IMR-90 (cell line): ENCODE results near the gene TMED8. TPM values are rescaled to one million over a fixed set of nuclear protein-coding genes. Genes with fewer than 3 reads are reported as not detected.
A peak's percentile ranks its signal among the peaks of the same experiment; 100 is the strongest.

ENCODE experiments used
- ATAC-seq: fragments of 200-7000 bp; cut with Tn5 transposase; 2 replicates; pipeline ENCODE4 v1.9.1; 2020; ENCODE audit warnings: low read depth, mild to moderate bottlenecking, moderate library complexity
- BruUV-seq: library from RNA; stranded (reverse); fragments of 400-500 nt; replicated peaks from 2 replicates; lab custom pipeline; 2021; lab: Mats Ljungman, UMichigan
- CTCF ChIA-PET: fragments of 300-600 bp; formaldehyde crosslinking; extraction: SDS; loops from one replicate; lab custom pipeline; 2021; ENCODE audit warnings: antibody characterized with exemption; lab: Yijun Ruan, JAX
- POLR2A ChIA-PET: fragments of 300-600 bp; sonication (Branson Sonifier 250); formaldehyde crosslinking; loops from one replicate; lab custom pipeline; 2022; ENCODE audit warnings: antibody characterized with exemption; ENCODE audit not compliant: unreplicated experiment; lab: Charles Lee
- DNase-seq: peaks from one replicate; pipeline ENCODE4 v3.0.0; 2013
- H2AFZ ChIP-seq: replicated peaks from 2 replicates; pipeline ENCODE3; 2013; ENCODE audit warnings: low read length, mild to moderate bottlenecking; ENCODE audit not compliant: poor library complexity
- H2AK5ac ChIP-seq: 2 replicates; pipeline ENCODE4 v1.6.1; 2013; ENCODE audit warnings: low read depth, low read length, inconsistent platforms
- H2AK9ac ChIP-seq: replicated peaks from 2 replicates; pipeline ENCODE3; 2013; ENCODE audit warnings: mild to moderate bottlenecking, low read depth, low read length, moderate library complexity; ENCODE audit not compliant: poor library complexity
- H2BK120ac ChIP-seq: 2 replicates; pipeline ENCODE4 v1.6.1; 2013; ENCODE audit warnings: low read depth, low read length, inconsistent platforms
- H2BK15ac ChIP-seq: 3 replicates; pipeline ENCODE4 v1.6.1; 2013; ENCODE audit warnings: low read depth, low read length, inconsistent platforms
- H2BK20ac ChIP-seq: 2 replicates; pipeline ENCODE4 v1.6.1; 2013; ENCODE audit warnings: low read depth, mild to moderate bottlenecking, inconsistent platforms, low read length, moderate library complexity
- H2BK5ac ChIP-seq: 2 replicates; pipeline ENCODE4 v1.6.1; 2013; ENCODE audit warnings: mild to moderate bottlenecking, low read depth, low read length, inconsistent platforms; ENCODE audit not compliant: poor library complexity, severe bottlenecking
- H3K14ac ChIP-seq: replicated peaks from 2 replicates; pipeline ENCODE4 v1.6.1; 2013; ENCODE audit warnings: low read depth, low read length, inconsistent platforms
- H3K18ac ChIP-seq: 2 replicates; pipeline ENCODE4 v1.6.1; 2013; ENCODE audit warnings: low read depth, low read length, control low read depth
- H3K23ac ChIP-seq: 2 replicates; pipeline ENCODE4 v1.6.1; 2013; ENCODE audit warnings: low read depth, low read length, inconsistent platforms
- H3K27ac ChIP-seq: 2 replicates; pipeline ENCODE4 v1.5.1; 2013; ENCODE audit warnings: mild to moderate bottlenecking, control low read depth, low read length; ENCODE audit not compliant: insufficient read depth
- H3K27me3 ChIP-seq: 2 replicates; pipeline ENCODE4 v1.6.1; 2013; ENCODE audit warnings: low read length; ENCODE audit not compliant: control insufficient read depth, insufficient read depth
- H3K36me3 ChIP-seq: 2 replicates; pipeline ENCODE4 v1.6.1; 2013; ENCODE audit warnings: low read length, mixed read lengths; ENCODE audit not compliant: control insufficient read depth, insufficient read depth
- H3K4ac ChIP-seq: 2 replicates; pipeline ENCODE4 v1.6.1; 2013; ENCODE audit warnings: low read depth, low read length, inconsistent platforms
- H3K4me1 ChIP-seq: 2 replicates; pipeline ENCODE4 v1.6.1; 2013; ENCODE audit warnings: low read length, mixed read lengths; ENCODE audit not compliant: control insufficient read depth, insufficient read depth
- H3K4me2 ChIP-seq: 2 replicates; pipeline ENCODE4 v1.6.1; 2013; ENCODE audit warnings: low read depth, mild to moderate bottlenecking, control low read depth, low read length, moderate library complexity
- H3K4me3 ChIP-seq: 2 replicates; pipeline ENCODE4 v1.5.1; 2013; ENCODE audit warnings: low read depth, mild to moderate bottlenecking, control low read depth, low read length, moderate library complexity; ENCODE audit not compliant: insufficient read depth
- H3K56ac ChIP-seq: 2 replicates; pipeline ENCODE4 v1.6.1; 2013; ENCODE audit warnings: low read length, inconsistent platforms; ENCODE audit not compliant: insufficient read depth; ENCODE audit errors: extremely low read depth
- H3K79me1 ChIP-seq, 2 experiments: 2 replicates each; pipeline ENCODE4 v1.6.1; 2013; ENCODE audit warnings: low read length in 2 of 2, inconsistent platforms in 1 of 2, low read depth in 1 of 2
- H3K9ac ChIP-seq: 2 replicates; pipeline ENCODE4 v1.6.1; 2013; ENCODE audit warnings: low read depth, low read length, control low read depth
- H3K9me1 ChIP-seq: 2 replicates; pipeline ENCODE4 v1.6.1; 2013; ENCODE audit warnings: low read length, inconsistent platforms; ENCODE audit not compliant: insufficient read depth
- H3K9me3 ChIP-seq: 2 replicates; pipeline ENCODE4 v1.6.1; 2013; ENCODE audit warnings: low read length; ENCODE audit not compliant: control insufficient read depth, insufficient read depth
- H4K20me1 ChIP-seq: 2 replicates; pipeline ENCODE4 v1.6.1; 2013; ENCODE audit warnings: low read length, inconsistent platforms; ENCODE audit not compliant: insufficient read depth
- H4K5ac ChIP-seq: 2 replicates; pipeline ENCODE4 v1.6.1; 2013; ENCODE audit warnings: mild to moderate bottlenecking, low read depth, low read length, control low read depth
- H4K8ac ChIP-seq, 2 experiments: 2 replicates each; pipeline ENCODE4 v1.6.1; 2013; ENCODE audit warnings: low read depth in 2 of 2, low read length in 2 of 2, control low read depth in 1 of 2, inconsistent platforms in 1 of 2
- H4K91ac ChIP-seq: 2 replicates; pipeline ENCODE4 v1.6.1; 2013; ENCODE audit warnings: low read depth, low read length, inconsistent platforms; ENCODE audit not compliant: insufficient read depth
- BHLHE40 ChIP-seq: fragments of 150-350 bp; IDR thresholded peaks from 2 replicates; pipeline ENCODE4 v1.6.1; 2016; ENCODE audit warnings: mild to moderate bottlenecking, low read depth, low read length
- CEBPB ChIP-seq: IDR thresholded peaks from 2 replicates; pipeline ENCODE4 v1.6.1; 2012; ENCODE audit warnings: low read depth, low read length, improper control_type of control experiment
- CHD1 ChIP-seq: IDR thresholded peaks from 2 replicates; pipeline ENCODE4 v1.6.1; 2012; ENCODE audit warnings: low read depth, low read length, improper control_type of control experiment
- ELK1 ChIP-seq: fragments of 150-350 bp; IDR thresholded peaks from 2 replicates; pipeline ENCODE4 v1.6.1; 2016; ENCODE audit warnings: low read depth, mild to moderate bottlenecking, low read length, moderate library complexity, borderline replicate concordance
- FOS ChIP-seq: fragments of 150-350 bp; IDR thresholded peaks from 2 replicates; pipeline ENCODE4 v1.6.1; 2016; ENCODE audit warnings: low read depth, low read length
- MAFK ChIP-seq: IDR thresholded peaks from 2 replicates; pipeline ENCODE4 v1.6.1; 2012; ENCODE audit warnings: low read depth, low read length, improper control_type of control experiment
- MAZ ChIP-seq: IDR thresholded peaks from 2 replicates; pipeline ENCODE4 v1.6.1; 2012; ENCODE audit warnings: low read depth, mild to moderate bottlenecking, low read length, improper control_type of control experiment, moderate library complexity, borderline replicate concordance
- MXI1 ChIP-seq: IDR thresholded peaks from 2 replicates; pipeline ENCODE4 v1.6.1; 2012; ENCODE audit warnings: low read depth, mild to moderate bottlenecking, low read length, moderate library complexity, borderline replicate concordance
- NFE2L2 ChIP-seq: fragments of 150-350 bp; IDR thresholded peaks from 2 replicates; pipeline ENCODE4 v1.6.1; 2016; ENCODE audit warnings: low read depth, mild to moderate bottlenecking, low read length
- POLR2A ChIP-seq: IDR thresholded peaks from 2 replicates; pipeline ENCODE4 v1.6.1; 2012; ENCODE audit warnings: mild to moderate bottlenecking, low read depth, low read length
- RAD21 ChIP-seq: IDR thresholded peaks from 2 replicates; pipeline ENCODE4 v1.6.1; 2012; ENCODE audit warnings: low read length, improper control_type of control experiment
- RCOR1 ChIP-seq: IDR thresholded peaks from 2 replicates; pipeline ENCODE4 v1.6.1; 2012; ENCODE audit warnings: mild to moderate bottlenecking, low read length, improper control_type of control experiment; ENCODE audit not compliant: insufficient replicate concordance
- RFX5 ChIP-seq: IDR thresholded peaks from 2 replicates; pipeline ENCODE4 v1.8.0; 2012; ENCODE audit warnings: low read depth, mild to moderate bottlenecking, low read length, moderate library complexity
- SMC3 ChIP-seq: fragments of 150-350 bp; IDR thresholded peaks from 2 replicates; pipeline ENCODE4 v1.6.1; 2016; ENCODE audit warnings: low read depth, mild to moderate bottlenecking, antibody characterized with exemption, low read length, moderate library complexity
- WGBS, 2 experiments: methylation state at CpG; one replicate each; pipeline versions ENCODE4 v1.1.5 to v1.1.7; 2013; ENCODE audit warnings: missing lambda C conversion rate in 2 of 2; ENCODE audit not compliant: insufficient read length in 1 of 2; ENCODE audit errors: extremely low coverage in 2 of 2; 5-methylcytosine and 5-hydroxymethylcytosine counted together
- dilution Hi-C: fragments of 300-500 bp; cut with HindIII; formaldehyde crosslinking; loops from one replicate; pipeline ENCODE4 v1.14.3; 2018; ENCODE audit warnings: low sequenced_read_pairs; ENCODE audit not compliant: unreplicated experiment
- in situ Hi-C: fragments of 300-500 bp; cut with MboI; formaldehyde crosslinking; loops from 3 replicates; pipeline ENCODE4 v1.14.3; 2019; ENCODE audit warnings: low sequenced_read_pairs, inconsistent platforms, mixed read lengths
- intact Hi-C: fragments of 100-400 bp; cut with micrococcal nuclease; formaldehyde crosslinking; loops from 2 replicates; pipeline ENCODE4 v1.10.0; 2022
- polyA plus RNA-seq, 3 experiments: library from polyadenylated mRNA; depleted of rRNA; stranded (reverse); fragments of >200 nt; gene quantifications; 2 replicates each; pipeline ENCODE4 v1.2.3, GENCODE V29; 2012; ENCODE audit warnings: low replicate concordance in 1 of 3
- total RNA-seq: library from RNA; depleted of rRNA; stranded (reverse); fragments of >200 nt; gene quantifications from 2 replicates; pipeline ENCODE4 v1.2.3, GENCODE V29; 2012
- TF ChIP-seq, protein P1 (sequence below): conservative IDR thresholded peaks from 2 replicates; pipeline ENCODE4 v1.5.1; 2012; ENCODE audit warnings: mild to moderate bottlenecking, low read depth, low read length, improper control_type of control experiment
- TF ChIP-seq, protein P2 (sequence below): fragments of 150-350 bp; IDR thresholded peaks from 2 replicates; pipeline ENCODE4 v1.6.1; 2017; ENCODE audit warnings: mild to moderate bottlenecking, antibody characterized with exemption, low read length, low read depth

Gene TMED8
- total and polyA plus RNA-seq, 2 of the 4 experiments (the other 2 are of a cell fraction) = 2.2 to 5.0 TPM

DNA sequence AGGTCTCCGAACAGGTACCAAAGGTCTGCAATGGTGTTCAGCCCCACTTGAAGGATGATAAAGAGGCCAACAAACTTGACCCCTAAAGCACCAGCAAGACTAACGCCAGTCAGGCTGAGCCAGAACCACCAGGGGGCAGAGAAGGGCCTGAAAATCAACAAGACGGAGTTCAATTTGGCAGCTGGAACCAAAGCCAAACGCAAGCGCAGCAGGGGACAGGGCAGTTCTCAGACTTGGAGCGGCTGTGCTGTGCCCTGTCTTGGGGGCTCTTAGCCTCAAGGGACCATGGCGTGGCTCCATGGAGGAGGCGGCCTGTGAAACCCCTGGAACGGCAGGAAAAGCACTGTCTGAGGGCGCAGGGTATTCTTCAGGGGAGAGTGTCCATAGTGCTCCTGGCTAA, 75.8 kb downstream of the TMED8 start:
- no peak for TF ChIP-seq MAFK
- peak; percentile 86 for TF ChIP-seq RAD21
- TF ChIP-seq RCOR1 = no peak
- TF ChIP-seq, protein P1, sequence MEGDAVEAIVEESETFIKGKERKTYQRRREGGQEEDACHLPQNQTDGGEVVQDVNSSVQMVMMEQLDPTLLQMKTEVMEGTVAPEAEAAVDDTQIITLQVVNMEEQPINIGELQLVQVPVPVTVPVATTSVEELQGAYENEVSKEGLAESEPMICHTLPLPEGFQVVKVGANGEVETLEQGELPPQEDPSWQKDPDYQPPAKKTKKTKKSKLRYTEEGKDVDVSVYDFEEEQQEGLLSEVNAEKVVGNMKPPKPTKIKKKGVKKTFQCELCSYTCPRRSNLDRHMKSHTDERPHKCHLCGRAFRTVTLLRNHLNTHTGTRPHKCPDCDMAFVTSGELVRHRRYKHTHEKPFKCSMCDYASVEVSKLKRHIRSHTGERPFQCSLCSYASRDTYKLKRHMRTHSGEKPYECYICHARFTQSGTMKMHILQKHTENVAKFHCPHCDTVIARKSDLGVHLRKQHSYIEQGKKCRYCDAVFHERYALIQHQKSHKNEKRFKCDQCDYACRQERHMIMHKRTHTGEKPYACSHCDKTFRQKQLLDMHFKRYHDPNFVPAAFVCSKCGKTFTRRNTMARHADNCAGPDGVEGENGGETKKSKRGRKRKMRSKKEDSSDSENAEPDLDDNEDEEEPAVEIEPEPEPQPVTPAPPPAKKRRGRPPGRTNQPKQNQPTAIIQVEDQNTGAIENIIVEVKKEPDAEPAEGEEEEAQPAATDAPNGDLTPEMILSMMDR = peak; percentile 91
- TF ChIP-seq NFE2L2 = no peak
- no peak for TF ChIP-seq RFX5
- TF ChIP-seq CEBPB = no peak
- TF ChIP-seq MXI1 = no peak
- TF ChIP-seq ELK1 = no peak
- TF ChIP-seq POLR2A = no peak
- no peak for TF ChIP-seq FOS
- no peak for TF ChIP-seq CHD1
- no peak for TF ChIP-seq MAZ
- TF ChIP-seq SMC3 = peak; percentile 93
- no peak for TF ChIP-seq BHLHE40
- TF ChIP-seq, protein P2, sequence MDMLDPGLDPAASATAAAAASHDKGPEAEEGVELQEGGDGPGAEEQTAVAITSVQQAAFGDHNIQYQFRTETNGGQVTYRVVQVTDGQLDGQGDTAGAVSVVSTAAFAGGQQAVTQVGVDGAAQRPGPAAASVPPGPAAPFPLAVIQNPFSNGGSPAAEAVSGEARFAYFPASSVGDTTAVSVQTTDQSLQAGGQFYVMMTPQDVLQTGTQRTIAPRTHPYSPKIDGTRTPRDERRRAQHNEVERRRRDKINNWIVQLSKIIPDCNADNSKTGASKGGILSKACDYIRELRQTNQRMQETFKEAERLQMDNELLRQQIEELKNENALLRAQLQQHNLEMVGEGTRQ = no peak
- Histone ChIP-seq H2BK15ac (no peak overlapping the region), H4K5ac (no peak overlapping the region), H2AFZ (peak overlapping the region; percentile 51), H3K4me3 (no peak overlapping the region), H2AK5ac (peak overlapping the region; percentile 76), H3K4me2 (no peak overlapping the region), H3K14ac (no peak overlapping the region), H3K18ac (no peak overlapping the region), H4K20me1 (peaks cover 9% of the 10 kb centered on the region; the same call in 1 of the 2 replicates), H3K4ac (peak overlapping the region; percentile 7; the same call in 1 of the 2 replicates), H3K9me3 (no peaks in the 10 kb centered on the region), H3K9me1 (peaks cover 15% of the 10 kb centered on the region), H3K23ac (no peak overlapping the region), H3K79me1 (peaks cover 6 to 15% of the 10 kb centered on the region in 2 experiments), H3K4me1 (peaks cover 10% of the 10 kb centered on the region), H2BK20ac (no peak overlapping the region), H3K9ac (no peak overlapping the region), H4K91ac (no peak overlapping the region), H3K56ac (no peak overlapping the region), H4K8ac (no peak overlapping the region), H3K27ac (no peak overlapping the region), H2BK120ac (peak overlapping the region; percentile 22; the same call in 1 of the 2 replicates), H3K27me3 (no peaks in the 10 kb centered on the region), H2BK5ac (no peak overlapping the region), H3K36me3 (peaks cover 9% of the 10 kb centered on the region), H2AK9ac (peak overlapping the region; percentile 37)
- intact Hi-C loops (loop anchor here (1.0 to 5.0 kb wide), 4 partner anchors 15 to 429 kb away; partner anchors contain the start of gene AHSA1), dilution Hi-C loops (no loop called here), in situ Hi-C loops (loop anchor here (25.0 kb wide), 1 partner anchor 414 kb away; no protein-coding TSS in a partner anchor)
- ChIA-PET POLR2A (no interaction called here), CTCF (interaction anchor here (0.8 to 7.0 kb wide), 5 partner anchors 13 to 137 kb away, joined by 3 to 116 read pairs (median 3); no protein-coding TSS in a partner anchor)
- ATAC-seq (peak; percentile 81), DNase-seq (peak; percentile 85)
- WGBS, 2 experiments = 12% methylated on average over 5 of the region's 10 CpGs; no CpG with 5 or more reads in 1 of the 2 experiments
- BruUV-seq = no TSS peak
